ENCODE data around the gene FBXO34. TPM values are rescaled to one million over a fixed set of nuclear protein-coding genes. Genes with fewer than 3 reads are reported as not detected.

Gene FBXO34, protein sequence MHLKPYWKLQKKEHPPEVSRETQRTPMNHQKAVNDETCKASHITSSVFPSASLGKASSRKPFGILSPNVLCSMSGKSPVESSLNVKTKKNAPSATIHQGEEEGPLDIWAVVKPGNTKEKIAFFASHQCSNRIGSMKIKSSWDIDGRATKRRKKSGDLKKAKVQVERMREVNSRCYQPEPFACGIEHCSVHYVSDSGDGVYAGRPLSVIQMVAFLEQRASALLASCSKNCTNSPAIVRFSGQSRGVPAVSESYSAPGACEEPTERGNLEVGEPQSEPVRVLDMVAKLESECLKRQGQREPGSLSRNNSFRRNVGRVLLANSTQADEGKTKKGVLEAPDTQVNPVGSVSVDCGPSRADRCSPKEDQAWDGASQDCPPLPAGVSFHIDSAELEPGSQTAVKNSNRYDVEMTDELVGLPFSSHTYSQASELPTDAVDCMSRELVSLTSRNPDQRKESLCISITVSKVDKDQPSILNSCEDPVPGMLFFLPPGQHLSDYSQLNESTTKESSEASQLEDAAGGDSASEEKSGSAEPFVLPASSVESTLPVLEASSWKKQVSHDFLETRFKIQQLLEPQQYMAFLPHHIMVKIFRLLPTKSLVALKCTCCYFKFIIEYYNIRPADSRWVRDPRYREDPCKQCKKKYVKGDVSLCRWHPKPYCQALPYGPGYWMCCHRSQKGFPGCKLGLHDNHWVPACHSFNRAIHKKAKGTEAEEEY
- 20.9 and 30.3 TPM in 2 replicates for total RNA-seq
- 12.3 TPM for polyA plus RNA-seq (2012)

DNA sequence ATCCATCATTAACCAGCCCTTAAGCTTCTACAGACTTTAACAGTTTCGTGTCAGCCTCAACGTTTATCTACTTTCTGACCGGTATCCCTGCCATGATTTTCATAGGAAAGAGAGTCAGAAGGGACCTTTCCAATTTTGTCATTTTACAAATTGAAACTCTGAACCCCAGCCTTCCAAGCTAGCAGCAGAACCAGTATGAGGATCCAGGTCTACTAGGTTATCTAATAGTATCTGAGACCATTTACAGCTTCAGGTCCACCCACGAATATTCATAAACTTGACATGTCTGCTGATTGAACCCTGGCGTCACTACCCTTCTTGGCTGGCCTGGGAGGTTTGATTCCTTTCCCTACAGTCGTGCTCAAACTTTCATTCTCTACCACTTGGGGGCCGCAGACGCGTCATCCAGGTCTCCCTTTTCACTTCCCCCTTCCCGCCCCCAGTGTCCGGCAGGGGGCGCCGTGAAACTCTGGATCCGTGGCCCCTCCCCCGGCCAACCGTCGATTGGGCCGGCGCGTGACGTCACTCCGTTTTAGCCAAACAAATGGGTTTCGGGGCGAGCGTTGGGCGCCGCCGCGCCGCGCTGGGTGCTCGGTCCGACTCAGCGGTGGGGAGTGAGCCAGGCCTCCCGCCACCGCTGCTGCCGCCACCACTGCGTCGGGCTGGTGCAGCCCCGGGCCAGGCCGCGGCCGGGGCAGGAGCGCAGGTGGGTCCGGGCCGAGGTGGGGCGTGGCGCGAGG lies at the start of gene FBXO34:
Gene FBXO34, plus strand, starts transcription at position 590 of the 740 bp plus-strand sequence. CDS start 78,970 bp downstream, outside the sequence.
- DNase-seq (ENCODE audit: low read depth) = peak; percentile 99

DNA sequence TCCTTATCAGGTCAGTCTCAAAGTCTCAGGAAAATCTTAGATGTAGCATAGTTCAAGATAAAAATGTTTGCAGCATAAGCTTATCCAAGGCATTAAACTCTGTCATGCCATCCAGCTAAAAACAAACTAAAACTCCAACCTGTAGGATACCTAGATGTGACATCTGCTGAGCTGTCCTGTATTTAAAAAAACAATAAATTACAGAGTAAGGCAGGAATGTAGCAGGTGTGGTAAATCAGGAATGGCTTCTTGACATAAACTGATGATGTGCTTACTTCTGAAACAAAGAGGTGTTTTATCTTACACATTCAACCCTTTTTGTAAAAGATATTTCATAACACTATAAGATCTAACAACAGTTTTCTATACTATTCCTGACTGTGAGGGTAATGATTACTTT lies 49.3 kb upstream of the FBXO34 start:
- DNase-seq (ENCODE audit: low read depth) = no peak

DNA sequence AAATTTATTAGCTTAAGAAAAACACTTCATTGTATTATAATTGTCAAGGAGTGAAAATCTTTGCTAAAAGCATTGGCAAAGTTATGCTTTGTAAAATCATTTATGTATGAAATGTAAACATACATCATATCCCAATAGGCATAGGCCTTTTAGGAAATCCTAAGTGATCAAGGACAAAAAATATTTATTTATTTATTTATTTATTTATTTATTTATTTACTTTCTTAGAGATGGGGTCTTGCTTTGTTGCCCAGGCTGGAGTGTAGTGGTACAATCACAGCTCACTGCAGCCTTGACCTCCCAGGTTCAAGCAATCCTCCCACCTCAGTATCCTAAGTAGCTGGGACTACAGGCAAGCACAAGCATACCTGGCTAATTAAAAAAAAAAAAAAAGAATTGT lies 47.9 kb upstream of the FBXO34 start:
- no peak for DNase-seq (ENCODE audit: low read depth)

DNA sequence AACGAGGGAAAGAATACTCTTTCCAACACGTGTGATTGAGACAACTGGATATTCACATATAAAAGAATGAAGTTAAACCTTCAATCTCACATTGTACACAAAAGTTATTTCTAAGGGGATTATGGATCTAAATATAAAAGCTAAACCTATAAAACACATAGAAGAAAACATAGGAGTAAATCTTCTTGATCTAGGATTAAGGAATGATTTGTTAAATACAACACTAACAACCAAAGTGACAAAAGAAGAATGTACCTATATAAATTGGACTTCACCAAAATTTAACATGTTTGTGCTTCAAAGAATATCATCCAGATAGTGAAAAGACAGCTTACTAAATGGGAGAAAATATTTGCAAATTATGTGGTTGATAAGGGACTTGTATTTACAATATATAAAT lies 43.0 kb upstream of the FBXO34 start:
- no peak for DNase-seq (ENCODE audit: low read depth)

DNA sequence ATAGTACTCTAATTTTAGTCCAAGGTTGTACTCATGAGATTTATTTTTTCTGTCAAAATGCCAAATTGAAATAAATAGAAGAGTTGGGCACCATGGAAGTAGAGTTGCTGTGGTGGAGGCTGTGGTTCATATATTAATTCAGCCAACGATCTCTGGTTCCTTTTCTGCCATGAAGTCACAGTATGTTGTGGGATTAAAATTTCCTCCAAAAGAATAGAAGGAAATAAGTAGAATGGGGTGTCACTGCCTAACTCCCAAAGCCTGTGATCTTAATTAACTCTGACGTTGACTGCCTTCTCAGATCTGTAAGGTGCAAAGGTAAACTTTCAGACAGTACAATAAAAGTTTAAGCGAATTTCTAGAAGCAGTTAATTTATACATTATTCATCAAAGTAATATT lies 37.6 kb upstream of the FBXO34 start:
- no peak for DNase-seq (ENCODE audit: low read depth)

DNA sequence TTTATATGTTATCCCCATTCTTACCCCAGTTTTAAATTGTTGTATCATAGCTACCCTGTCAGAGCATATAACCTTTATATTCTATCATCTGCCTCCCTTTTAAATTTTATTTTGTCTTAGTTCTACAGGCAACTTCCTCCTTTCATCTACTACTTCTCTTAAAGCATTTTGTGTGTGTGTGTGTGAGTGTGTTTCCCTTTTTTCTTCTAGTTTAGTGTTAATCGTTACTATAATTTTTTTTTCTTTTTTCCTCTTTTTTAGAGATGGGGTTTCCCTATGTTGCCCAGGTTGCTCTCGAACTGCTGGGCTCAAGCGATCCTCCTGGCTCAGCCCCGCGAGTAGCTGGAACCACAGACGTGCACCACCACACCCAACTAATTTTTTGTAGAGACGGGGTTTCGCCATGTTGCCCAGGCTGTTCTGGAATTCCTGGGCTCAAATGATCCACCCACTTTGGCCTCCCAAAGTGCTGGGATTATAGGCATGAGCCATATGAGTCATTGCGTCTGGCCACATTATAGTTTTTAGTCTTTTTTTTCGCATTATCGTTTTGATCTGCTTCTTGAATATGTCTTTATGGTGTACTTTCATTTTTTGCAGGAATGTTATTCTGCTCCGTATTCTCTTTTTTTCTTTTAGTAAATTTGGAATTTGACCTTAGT lies 33.1 kb upstream of the FBXO34 start:
- DNase-seq (ENCODE audit: low read depth) = no peak

DNA sequence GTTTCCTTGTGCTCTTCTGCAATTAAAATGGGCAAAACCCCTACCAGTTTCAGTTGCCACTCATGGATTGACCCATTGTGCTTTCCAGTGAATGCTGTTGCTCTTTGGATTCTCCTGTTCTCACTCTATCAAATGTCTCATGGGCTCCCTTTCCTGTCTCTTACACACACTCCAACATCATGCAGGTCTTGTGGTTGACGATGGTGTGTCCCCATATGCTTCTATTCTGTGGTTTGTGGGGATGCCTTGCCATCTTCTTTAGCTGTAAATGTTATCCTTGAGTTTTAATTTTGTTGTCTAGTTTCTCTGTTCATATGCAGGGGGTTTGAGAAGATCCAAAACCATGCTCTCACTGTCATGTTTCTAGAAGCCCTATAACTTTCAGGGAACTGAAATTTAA lies 31.9 kb upstream of the FBXO34 start:
- no peak for DNase-seq (ENCODE audit: low read depth)

DNA sequence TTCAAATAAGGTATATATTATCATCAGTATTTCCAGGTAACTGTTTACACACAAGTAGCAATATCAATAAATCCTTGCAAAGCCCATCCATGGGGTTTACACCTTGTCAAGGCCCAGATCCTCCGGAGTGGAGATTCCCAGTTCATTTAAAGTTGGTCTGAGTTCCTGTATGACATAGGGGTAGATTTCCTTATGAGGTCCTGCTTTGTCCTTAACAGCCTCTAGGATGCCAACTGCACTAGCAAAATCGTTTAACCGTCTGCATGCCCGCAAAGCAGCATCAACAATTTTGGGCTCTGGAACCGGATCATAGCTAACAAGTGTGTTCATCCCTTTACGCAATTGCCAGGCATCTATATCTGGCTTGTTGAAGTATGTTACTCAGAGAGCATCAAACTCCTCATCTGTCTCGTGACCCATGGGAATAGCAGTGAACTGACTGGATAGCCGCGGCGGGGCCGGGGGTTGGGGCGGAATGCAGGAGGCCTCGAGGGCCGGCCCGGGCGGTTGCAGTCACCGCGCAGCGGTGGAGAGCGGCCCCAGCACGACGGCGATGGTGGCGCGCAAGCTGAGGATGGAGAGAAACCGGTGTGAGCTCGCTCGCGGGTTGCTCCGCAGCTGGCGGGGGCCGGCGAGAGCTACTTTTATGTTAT lies 30.6 kb upstream of the FBXO34 start:
- peak; percentile 34 for DNase-seq (ENCODE audit: low read depth)

DNA sequence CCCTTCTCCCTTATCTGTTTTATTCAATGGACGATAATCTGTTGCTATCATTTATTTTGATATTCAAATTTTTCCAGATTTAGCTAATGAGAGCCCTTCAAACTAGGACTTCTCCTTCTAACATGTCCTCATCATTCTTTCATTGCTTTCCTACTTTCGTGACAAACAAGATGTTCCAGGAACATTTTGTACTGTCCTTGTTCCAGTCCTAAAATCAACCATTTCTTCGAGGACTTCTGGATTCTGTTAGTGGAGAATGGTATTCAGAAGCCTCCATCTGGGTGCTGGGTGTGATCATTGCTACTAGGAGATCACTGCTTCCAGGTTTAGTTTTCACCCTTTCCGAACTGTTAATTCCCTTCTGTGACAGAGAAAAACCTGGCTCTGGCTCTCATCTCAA lies 29.5 kb upstream of the FBXO34 start:
- DNase-seq (ENCODE audit: low read depth) = no peak

DNA sequence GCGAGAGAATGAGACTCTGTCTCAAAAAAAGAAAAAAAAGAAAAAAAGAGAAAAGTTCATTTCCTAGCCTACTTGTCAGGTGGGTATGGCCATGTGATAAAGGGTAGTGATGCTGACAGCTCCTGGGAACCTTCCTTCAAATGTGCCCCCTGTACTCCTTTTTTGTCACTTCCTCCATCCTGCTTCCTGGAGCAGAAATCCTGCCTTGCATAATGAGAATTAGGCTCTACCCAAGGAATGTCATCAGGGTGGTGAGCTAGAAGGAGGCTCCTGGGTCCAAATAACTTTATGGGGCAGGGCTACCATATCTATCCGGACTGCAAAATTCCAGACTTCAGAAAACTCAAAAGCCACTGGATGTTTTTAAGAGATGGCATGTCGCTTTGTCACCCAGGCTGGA lies 27.8 kb upstream of the FBXO34 start:
- DNase-seq (ENCODE audit: low read depth) = no peak

DNA sequence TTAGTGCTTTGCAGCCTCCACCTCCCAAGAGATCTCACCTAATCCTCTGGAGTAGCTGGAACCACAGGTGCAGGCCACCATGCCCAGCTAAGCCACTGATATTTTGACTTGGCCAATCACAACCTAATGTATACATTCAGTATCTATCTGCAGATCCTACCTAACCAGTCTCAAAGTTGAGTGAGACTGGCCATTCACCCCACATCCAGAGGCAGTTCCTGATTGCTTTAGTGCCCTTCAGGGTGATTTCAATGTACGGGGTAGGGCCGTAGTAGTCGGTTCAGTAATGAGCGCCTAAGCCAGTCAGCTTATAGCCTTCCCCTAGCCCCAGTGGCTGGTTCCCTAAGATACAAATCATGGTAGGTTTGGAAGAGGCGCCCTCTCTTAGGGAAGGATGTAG lies 27.4 kb upstream of the FBXO34 start:
- DNase-seq (ENCODE audit: low read depth) = no peak

DNA sequence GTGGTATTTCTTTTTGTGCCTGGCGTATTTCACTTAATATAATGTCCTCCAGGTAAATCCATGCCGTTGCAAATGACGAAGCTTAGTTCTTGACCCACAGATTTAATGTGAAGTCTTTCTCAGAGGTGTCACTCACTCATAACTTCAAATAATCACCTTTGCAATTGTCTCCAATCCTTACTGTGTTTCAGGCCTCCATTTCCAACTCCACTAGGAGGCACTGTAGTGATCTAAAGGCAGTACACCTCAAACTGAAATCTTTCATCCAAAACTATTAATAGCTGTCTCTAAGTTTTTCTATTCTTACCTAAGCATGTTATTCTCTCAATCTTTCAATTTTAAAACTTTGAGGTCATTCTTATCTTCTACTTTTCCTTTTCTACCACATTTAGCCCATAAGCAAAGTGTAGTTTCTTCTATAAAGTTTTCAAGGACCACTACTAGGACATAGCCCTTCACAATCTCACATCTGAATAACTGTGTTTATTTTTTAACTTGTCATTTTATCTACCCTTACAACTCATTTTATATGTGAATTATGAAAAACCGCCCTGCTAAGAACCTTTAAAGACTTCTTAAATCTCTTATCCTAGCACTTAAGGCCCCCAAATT lies 25.5 kb upstream of the FBXO34 start:
- peak; percentile 45 for DNase-seq (ENCODE audit: low read depth)

DNA sequence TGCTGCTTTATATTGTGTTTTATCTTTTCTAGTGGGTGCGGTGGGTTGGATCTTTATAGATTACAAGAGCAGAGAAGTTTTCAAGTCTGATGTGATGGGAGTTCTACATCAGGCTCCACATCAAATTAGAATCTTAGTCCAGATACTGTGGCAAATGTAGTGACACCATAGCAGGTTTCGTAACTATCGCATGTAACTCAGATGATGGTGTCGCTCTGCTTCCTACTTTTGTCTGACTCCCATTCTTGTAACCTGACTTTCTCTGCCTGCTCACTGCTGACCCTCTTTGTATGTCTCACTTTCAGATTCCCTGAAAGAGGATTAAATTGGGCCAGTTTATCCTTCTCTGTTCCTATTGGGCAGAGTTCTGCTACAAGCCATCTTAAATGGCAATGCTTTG lies 22.8 kb upstream of the FBXO34 start:
- no peak for DNase-seq (ENCODE audit: low read depth)

DNA sequence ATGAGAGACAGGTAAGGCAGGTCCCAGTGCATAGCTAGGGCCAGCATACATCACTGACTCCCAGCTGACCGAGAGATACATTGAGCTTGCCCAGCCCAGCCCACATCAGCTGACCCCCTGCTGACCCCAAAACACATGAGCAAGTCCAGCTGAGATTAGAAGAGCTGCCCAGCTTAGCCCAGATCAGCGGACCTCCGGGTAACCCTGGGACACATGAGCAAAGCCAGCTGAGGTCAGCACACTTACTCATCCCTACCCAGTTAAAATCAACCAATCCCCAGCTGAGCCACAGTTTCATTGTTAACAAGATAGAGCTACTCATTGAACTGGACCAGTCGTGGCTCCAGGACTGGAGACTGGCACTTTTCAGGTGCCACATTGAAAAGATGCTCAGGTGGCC lies 21.8 kb upstream of the FBXO34 start:
- peak; percentile 60 for DNase-seq (ENCODE audit: low read depth)

DNA sequence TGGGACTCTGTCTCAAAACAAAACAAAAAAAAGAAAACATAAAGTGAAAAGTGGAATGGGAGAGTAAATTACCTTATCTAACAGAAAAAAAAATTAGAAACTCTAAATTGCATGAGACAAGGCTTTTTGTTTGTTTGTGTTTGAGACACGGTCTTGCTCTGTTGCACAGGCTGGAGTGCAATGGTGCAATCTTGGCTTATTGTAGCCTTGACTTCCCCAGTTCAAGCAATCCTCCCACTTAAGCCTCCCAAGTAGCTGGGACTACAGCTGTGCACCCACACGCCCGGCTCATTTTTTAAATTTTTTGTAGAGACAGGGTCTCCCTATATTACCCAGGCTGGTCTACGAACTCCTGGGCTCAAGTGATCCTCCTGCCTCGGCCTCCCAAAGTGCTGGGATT lies 17.9 kb upstream of the FBXO34 start:
- no peak for DNase-seq (ENCODE audit: low read depth)

DNA sequence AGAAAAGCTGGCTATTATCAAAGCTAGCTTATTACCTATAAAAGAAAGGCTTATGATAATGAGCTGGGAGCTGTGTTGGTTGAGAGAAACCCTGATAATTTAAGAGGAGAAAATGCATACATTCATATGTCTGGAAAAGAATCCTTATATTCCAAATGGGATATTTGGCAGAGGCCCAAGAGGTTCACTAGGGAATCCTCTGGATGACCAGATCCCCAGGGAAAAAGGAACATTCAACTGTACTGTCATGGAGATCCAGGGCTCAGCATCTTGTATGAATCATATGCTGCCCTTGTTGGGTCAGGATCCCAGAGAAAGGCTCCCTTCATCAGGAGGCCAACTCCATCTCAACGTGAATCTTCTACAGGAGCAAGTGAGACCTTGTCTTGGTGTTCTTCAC lies 16.6 kb upstream of the FBXO34 start:
- no peak for DNase-seq (ENCODE audit: low read depth)

DNA sequence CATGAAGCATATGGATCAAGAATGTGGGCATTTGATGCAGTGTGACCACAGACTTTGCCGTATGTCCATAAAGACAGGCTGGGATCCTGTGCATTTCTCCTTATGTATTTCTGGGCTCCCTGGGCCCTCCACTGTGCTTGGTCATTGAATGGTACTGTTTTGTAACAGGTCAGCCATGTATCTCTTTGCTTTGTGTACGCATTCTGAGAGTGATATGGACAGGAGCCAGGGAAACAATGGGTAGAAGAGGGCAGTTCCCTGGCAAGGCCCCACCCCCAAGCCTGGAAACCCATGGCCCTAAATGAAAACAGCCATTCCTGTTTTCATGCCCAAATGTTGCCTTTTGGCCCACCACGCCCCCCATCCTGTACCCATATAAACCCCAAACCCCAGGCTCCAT lies 15.2 kb upstream of the FBXO34 start:
- DNase-seq (ENCODE audit: low read depth) = no peak

DNA sequence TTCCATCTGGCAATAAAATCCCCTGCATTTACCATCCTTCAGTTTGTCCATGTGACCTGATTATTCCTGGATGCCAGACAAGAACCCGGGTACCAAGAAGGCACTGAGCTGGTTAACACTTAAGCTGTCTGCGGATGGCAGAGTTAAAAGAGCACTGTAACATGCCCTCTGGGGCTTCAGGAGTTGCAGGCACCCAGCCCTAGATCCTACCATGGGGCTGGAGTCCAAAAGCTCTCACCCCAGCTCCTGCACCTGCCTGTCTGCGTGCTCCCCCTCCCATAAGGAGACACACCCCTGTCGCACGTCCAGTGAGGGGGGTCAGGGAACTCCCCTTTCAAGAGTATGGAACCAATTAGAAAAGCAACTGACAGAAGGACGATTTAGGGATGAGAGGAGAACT lies 14.6 kb upstream of the FBXO34 start:
- DNase-seq (ENCODE audit: low read depth) = no peak

DNA sequence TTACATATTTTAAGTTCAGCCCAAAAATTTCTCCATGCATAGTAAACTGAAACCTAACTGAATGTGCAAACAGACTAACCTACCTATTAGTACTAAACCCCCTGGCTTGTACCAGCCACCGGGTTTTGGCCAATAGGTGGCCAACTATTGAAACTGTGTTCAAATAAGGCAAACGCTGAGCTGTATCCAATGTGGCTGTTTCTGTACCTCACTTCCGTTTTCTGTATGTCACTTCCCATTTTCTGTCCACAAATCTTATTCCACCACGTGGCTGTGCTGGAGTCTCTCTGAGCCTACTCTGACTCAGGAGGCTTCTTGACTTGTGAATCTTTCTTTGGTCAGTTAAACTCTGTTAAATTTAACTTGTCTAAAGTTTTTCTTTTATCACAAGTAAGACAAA lies 6.0 kb upstream of the FBXO34 start:
- no peak for DNase-seq (ENCODE audit: low read depth)

DNA sequence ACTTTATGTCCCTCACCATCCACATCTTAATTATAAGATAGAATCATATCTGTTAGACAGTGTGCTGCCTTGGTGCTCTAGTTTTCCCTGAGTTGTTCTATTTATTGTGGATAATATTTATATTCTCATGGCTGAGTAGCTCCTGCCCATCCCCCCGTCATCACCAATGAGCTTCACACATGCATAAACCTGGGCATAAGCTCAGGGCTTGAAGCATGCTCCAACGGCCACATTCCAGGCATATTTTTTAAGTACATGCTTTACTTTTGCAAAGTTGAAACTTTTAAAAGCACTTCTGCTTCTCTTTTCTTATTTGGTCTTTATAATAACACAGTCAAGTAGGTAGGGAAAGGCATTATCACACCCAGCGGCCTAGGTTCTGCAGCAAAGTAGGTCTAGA lies 3.4 kb upstream of the FBXO34 start:
- no peak for DNase-seq (ENCODE audit: low read depth)
